Hepatocyte (in vitro differentiated cells): ENCODE data around the gene FUCA2. TPM values are rescaled to one million over a fixed set of nuclear protein-coding genes. Genes with fewer than 3 reads are reported as not detected.

Experiments used
- DNase-seq: peaks from one replicate; pipeline ENCODE4 v3.0.0-alpha.2; 2016; ENCODE audit warnings: low spot score
- H2AFZ ChIP-seq: fragments of 200-600 bp; sonication (generic); 2 replicates; pipeline ENCODE4 v1.6.0; 2016; ENCODE audit warnings: antibody characterized with exemption, mild to moderate bottlenecking
- H3K27ac ChIP-seq: fragments of 200-600 bp; sonication (generic); 2 replicates; pipeline ENCODE4 v1.5.1; 2016; ENCODE audit warnings: mild to moderate bottlenecking
- H3K27me3 ChIP-seq: fragments of 200-600 bp; sonication (generic); 2 replicates; pipeline ENCODE4 v1.6.1; 2016
- H3K36me3 ChIP-seq: fragments of 200-600 bp; sonication (generic); replicated peaks from 2 replicates; pipeline ENCODE4 v1.5.1; 2016; ENCODE audit warnings: low read depth; ENCODE audit not compliant: insufficient read depth
- H3K4me1 ChIP-seq: fragments of 200-600 bp; sonication (generic); 2 replicates; pipeline ENCODE4 v1.5.1; 2016; ENCODE audit warnings: mild to moderate bottlenecking, moderate library complexity; ENCODE audit not compliant: insufficient read depth
- H3K4me2 ChIP-seq: fragments of 200-600 bp; sonication (generic); 2 replicates; pipeline ENCODE4 v1.6.0; 2016
- H3K4me3 ChIP-seq: fragments of 200-600 bp; sonication (generic); 2 replicates; pipeline ENCODE4 v1.5.1; 2016; ENCODE audit warnings: mild to moderate bottlenecking
- H3K79me2 ChIP-seq: fragments of 200-600 bp; sonication (generic); 2 replicates; pipeline ENCODE4 v1.6.0; 2017; ENCODE audit warnings: mild to moderate bottlenecking
- H3K9me2 ChIP-seq: fragments of 200-600 bp; sonication (generic); replicated peaks from 2 replicates; pipeline ENCODE4 v1.6.0; 2017; ENCODE audit warnings: mild to moderate bottlenecking; ENCODE audit not compliant: insufficient read depth
- H3K9me3 ChIP-seq: fragments of 200-600 bp; sonication (generic); 2 replicates; pipeline ENCODE4 v1.5.1; 2016; ENCODE audit warnings: low read depth, mild to moderate bottlenecking
- H4K20me1 ChIP-seq: fragments of 200-600 bp; sonication (generic); 2 replicates; pipeline ENCODE4 v1.6.0; 2016; ENCODE audit warnings: mild to moderate bottlenecking; ENCODE audit not compliant: insufficient read depth, poor library complexity, severe bottlenecking
- EZH2 ChIP-seq: fragments of 200-600 bp; sonication (generic); IDR thresholded peaks from 2 replicates; pipeline ENCODE4 v1.6.1; 2016; ENCODE audit warnings: antibody characterized with exemption, mild to moderate bottlenecking, borderline replicate concordance
- EZH2phosphoT487 ChIP-seq: fragments of 200-600 bp; sonication (generic); IDR thresholded peaks from one replicate; pipeline ENCODE4 v1.6.1; 2018; ENCODE audit warnings: antibody characterized with exemption, mild to moderate bottlenecking, low read depth, moderate library complexity; ENCODE audit not compliant: unreplicated experiment, severe bottlenecking
- WGBS: methylation state at CpG from one replicate; pipeline ENCODE4 v1.1.6; 2016; ENCODE audit warnings: low lambda C conversion rate; ENCODE audit errors: missing lambda C conversion rate; 5-methylcytosine and 5-hydroxymethylcytosine counted together
- polyA plus RNA-seq: library from polyadenylated mRNA; unstranded; fragments of >200 nt; fragmentation: Nextera tagmentation; extraction: Ambion mirVana; gene quantifications from 2 replicates; pipeline ENCODE4 v1.2.1, GENCODE V29; 2016
- total RNA-seq: library from RNA; depleted of rRNA; stranded (reverse); fragments of >200 nt; gene quantifications from 2 replicates; pipeline ENCODE4 v1.2.3, GENCODE V29; 2014
- TF ChIP-seq, protein P1 (sequence below): fragments of 200-600 bp; sonication (generic); IDR thresholded peaks from 2 replicates; pipeline ENCODE4 v1.5.1; 2016; ENCODE audit warnings: antibody characterized with exemption, mild to moderate bottlenecking; ENCODE audit not compliant: poor library complexity

Gene FUCA2
- total and polyA plus RNA-seq, 2 experiments from 2014 or later: 117 to 142 TPM

DNA sequence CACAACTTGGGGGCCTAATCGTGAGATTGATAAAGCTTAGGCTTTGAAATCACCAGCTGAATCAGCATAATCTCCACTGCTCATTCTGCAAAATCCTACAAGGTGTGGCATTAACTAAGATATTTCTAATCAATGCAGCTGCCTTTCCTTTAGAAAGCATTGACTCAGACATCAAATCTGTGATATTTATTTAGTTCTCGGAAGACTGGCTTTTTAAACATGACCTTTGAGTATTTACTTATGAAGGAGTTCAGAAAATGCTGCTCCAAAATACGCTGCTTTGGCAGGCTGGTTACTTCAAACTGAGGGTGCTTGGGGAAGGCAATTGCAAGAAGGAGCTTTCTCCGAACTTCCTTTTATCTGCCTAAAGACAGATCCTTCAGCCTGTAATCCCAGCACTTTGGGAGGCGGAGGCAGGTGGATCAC, 23.7 kb upstream of the FUCA2 start:
- Histone ChIP-seq H3K36me3 (no peaks in the 10 kb centered on the region), H3K79me2 (peaks cover 26% of the 10 kb centered on the region), H3K4me3 (no peak overlapping the region), H2AFZ (no peak overlapping the region), H3K4me2 (peak overlapping the region; percentile 94), H3K4me1 (peaks cover 8% of the 10 kb centered on the region), H3K27ac (peak overlapping the region; percentile 95), H3K27me3 (no peaks in the 10 kb centered on the region), H4K20me1 (no peaks in the 10 kb centered on the region), H3K9me2 (no peaks in the 10 kb centered on the region), H3K9me3 (no peaks in the 10 kb centered on the region)
- DNase-seq: peak; percentile 30
- TF ChIP-seq EZH2phosphoT487 (no peak), EZH2 (no peak)
- TF ChIP-seq, protein P1, sequence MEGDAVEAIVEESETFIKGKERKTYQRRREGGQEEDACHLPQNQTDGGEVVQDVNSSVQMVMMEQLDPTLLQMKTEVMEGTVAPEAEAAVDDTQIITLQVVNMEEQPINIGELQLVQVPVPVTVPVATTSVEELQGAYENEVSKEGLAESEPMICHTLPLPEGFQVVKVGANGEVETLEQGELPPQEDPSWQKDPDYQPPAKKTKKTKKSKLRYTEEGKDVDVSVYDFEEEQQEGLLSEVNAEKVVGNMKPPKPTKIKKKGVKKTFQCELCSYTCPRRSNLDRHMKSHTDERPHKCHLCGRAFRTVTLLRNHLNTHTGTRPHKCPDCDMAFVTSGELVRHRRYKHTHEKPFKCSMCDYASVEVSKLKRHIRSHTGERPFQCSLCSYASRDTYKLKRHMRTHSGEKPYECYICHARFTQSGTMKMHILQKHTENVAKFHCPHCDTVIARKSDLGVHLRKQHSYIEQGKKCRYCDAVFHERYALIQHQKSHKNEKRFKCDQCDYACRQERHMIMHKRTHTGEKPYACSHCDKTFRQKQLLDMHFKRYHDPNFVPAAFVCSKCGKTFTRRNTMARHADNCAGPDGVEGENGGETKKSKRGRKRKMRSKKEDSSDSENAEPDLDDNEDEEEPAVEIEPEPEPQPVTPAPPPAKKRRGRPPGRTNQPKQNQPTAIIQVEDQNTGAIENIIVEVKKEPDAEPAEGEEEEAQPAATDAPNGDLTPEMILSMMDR: no peak
- WGBS: 54% methylated on average over 5 of the region's 5 CpGs

DNA sequence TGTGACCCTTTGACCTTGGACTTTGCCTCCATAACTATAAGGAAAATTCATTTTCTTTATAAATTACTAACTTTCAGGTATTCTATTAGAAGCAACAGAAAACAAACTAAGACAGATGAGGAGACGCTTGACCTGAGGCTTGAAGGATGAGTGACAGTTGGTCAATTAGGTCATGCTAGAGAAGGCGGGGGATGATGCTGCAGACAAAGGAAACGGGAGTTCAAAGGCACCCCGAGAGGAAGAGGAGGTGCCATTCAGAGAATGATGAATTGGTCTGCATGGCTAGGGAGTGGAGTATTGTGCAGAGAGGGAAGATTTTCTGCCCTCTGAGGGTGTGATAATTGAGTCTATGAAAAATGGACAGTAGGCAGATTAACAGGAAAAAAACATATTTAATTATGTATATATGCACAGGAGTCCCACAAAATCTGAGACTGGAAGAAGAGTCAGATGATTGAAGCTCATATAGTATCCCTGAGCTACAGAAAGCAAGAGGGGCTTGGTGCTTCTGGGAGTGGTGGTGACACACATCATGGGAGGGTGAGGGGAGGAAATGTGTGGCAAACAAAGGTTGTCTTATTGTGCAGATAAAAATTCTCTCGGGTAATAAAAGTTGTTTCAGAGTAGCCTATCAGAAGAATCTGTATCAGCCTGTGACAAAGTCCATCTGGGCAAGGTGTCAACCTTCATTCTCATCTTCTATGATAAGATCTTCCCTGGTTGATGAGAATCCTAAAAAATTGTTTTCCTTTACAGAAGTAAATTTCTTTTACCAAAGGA, 20.4 kb upstream of the FUCA2 start:
- Histone ChIP-seq H3K36me3 (no peaks in the 10 kb centered on the region), H3K4me3 (no peak overlapping the region), H2AFZ (no peak overlapping the region), H3K4me1 (peaks cover 4% of the 10 kb centered on the region), H3K79me2 (no peaks in the 10 kb centered on the region), H3K27ac (peak overlapping the region; percentile 95), H3K9me2 (no peaks in the 10 kb centered on the region), H3K27me3 (no peaks in the 10 kb centered on the region), H3K4me2 (peak overlapping the region; percentile 35), H3K9me3 (no peaks in the 10 kb centered on the region), H4K20me1 (no peaks in the 10 kb centered on the region)
- WGBS: 61% methylated on average over 5 of the region's 5 CpGs
- TF ChIP-seq, protein P1: no peak
- TF ChIP-seq EZH2phosphoT487: no peak
- peak; percentile 25 for DNase-seq

DNA sequence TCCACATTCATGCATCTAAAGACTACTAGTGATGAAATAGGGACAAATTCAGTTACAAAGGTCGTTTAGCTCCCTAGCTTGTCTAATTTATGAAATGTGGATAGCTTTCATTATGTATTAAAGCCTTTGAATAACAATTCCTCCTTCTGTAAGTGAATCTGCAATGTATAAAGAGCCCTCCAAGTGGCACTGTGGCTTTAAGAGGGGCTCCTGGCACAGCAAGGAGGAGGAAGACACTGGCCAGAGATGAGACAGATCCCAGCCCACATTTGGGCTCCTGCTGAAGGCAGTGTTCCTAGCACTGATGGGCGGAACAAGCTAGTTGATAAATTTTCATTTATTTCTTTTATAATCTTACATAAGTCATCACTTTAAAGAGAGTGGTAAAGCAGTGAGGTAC, 17.6 kb upstream of the FUCA2 start:
- WGBS: 62% methylated on average over 2 of the region's 2 CpGs
- peak; percentile 25 for DNase-seq
- Histone ChIP-seq H3K4me2 (no peak overlapping the region), H3K9me2 (no peaks in the 10 kb centered on the region), H3K27ac (no peak overlapping the region), H3K27me3 (no peaks in the 10 kb centered on the region), H3K79me2 (no peaks in the 10 kb centered on the region), H2AFZ (no peak overlapping the region), H3K4me1 (peaks cover 4% of the 10 kb centered on the region), H3K9me3 (no peaks in the 10 kb centered on the region), H3K4me3 (no peak overlapping the region), H4K20me1 (no peaks in the 10 kb centered on the region), H3K36me3 (no peaks in the 10 kb centered on the region)
- TF ChIP-seq EZH2 (no peak), EZH2phosphoT487 (no peak)
- TF ChIP-seq, protein P1: peak; percentile 29
